HG03196 (cell line): ENCODE results near the gene MCM3AP.
A peak's percentile ranks its signal among the peaks of the same experiment; 100 is the strongest.
"Not testable (repeated sequence)": the region's sequence is repeated elsewhere in the genome, so short reads cannot be mapped to it uniquely, and the experiment has no call there.

Experiments used
- ATAC-seq: cut with Tn5 transposase; IDR thresholded peaks from one replicate; pipeline ENCODE4 v1.9.1; 2021; ENCODE audit not compliant: unreplicated experiment

The MCM3AP gene

DNA sequence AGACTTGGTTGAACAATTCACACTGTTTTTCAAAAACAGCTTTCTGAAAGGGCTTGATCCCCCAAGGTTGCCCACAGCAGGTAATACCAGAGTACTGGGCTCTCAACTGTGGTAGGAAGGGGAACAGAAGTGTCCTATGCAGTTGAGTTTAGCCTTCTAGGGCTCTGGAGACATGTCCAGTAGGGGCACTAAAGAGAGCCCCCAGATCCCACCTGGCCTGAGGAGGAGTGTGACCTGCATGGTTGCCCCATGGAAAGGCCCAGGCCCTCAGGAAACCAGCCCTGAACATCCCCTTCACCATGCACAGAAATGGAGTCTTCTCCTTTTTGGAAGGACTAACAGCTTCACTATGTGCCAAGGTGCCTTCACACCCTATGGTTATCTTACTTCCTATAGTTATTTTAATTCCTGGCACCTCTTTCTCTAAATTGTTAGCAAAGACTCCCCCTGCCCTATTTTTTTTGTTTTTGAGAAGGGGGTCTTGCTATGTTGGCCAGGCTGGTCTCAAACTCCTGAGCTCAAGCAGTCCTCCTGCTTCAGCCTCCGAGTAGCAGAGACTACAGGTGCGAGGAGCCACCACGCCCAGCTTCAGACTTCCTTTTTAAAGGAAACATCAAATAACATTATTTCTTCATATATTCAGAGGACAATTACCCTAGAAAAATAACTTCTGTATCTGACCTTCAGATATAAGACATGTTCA, 40.0 kb downstream of the MCM3AP start:
- no peak for ATAC-seq

DNA sequence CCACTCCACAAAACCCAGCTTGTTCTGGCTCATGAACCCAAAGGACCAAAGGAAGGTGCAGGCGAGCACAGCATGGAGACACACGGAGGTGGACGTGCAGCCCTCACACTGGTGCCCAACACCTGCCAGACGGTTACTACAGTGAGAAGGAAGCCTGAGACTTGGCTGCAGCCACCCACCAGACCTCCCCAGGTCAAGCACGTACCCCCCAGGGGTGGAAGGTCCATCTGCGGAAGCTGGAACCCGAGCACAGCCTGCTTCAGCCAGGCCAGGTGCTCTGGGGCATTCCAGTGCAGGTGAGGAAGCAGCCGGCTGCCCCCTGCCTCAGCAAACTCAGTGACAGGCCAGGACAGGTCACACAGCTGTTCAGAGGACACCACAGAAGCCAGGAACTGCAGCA, 40.8 kb downstream of the MCM3AP start:
- ATAC-seq, result no peak

DNA sequence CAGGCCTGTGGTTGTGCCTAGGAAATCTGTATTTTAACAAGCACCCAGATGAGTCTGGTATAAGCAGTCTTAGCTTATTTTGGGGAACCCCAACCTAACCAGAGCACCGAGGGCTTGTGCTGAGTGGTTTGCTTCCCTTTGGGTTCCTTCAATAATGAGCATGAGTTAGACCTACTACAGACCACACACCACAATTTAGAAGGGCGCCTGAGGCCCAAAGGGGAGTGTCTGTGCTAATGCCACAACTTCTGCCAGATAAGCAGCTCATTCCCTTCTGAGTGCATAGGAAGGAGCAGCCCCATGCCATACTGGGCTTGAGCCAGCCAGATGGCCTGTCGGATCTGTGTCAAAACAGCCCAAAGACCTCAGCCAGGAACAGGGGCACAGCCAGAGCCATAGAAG, 41.5 kb downstream of the MCM3AP start:
- ATAC-seq, result no peak

DNA sequence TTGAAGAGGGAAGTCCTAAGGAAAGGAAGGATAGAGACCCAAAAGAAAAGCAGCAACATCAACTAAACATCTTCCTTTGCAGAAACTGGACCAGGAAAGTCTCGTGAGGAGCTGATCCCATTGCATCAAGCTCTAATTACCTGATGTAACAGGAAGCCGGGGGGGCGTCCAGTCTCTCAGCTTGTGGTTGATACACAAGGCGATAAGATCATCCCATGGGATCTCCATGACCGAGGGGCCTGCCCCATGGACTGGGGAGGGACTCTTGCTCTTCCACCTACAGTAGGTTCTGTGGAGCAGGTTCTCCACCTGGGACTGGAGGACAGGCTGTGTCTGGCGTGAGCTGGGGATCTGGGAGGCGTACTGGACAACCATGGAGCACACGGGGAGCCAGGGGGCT, 42.1 kb downstream of the MCM3AP start:
- ATAC-seq, result no peak

DNA sequence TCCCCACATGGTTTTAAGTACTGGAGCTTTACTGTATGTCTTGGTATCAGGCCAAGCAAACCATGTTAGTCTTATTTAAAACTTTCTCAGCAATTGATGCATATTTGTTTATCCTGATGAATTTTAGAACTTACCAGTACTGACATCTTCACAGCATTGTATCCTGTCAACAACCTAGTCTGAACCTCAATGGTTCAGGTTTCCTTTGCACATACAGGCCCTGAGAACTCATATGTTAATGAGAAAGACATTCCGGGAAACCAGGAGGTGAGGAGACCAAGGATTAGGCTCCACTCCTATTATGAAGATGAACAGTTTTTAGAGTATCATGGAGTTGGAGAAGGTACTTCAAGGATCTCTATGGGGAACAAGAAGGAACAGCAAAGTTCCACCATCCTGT, 43.8 kb downstream of the MCM3AP start:
- not testable (repeated sequence) for ATAC-seq

DNA sequence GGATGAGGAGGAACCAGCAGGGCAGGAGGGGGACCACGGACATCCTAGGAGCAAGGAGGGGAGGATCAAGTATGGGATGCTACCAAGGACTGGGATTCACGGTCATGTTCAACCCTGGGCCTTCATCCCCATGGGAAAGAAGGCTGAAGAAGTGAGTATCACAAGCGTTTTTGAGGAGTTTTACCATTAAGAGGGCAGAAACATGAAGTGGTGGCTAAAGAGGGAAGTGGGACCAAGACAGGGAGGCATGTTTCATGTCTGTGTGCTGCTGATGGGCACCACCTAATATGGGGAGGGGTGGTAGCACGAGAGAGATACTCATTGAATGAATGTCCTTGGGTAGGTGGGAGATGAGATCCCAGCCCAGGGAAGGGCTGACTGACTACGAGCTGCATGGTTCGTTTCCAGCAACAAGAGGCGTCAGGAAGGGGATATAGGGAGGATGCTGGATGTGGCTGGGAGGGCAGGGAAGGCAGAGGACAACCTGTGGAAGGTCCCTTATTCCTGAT, 45.5 kb downstream of the MCM3AP start:
- ATAC-seq, result no peak

DNA sequence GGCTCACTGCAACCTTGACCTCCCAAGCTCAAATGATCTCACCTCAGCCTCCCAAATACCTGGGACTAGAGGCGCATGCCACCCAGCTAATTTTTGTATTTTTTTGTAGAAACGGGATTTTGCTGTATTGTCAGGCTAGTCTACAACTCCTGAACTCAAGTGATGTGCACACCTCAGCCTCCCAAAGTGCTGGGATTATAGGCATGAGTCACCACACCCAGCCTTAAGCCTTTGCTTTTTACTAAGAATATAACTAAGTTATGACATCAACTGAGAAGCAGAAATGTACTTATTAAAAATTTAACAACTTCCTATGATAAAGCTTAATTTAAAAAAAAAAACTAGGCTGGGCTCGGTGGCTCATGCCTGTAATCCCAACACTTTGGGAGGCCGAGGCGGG, 47.9 kb downstream of the MCM3AP start:
- ATAC-seq, result no peak

DNA sequence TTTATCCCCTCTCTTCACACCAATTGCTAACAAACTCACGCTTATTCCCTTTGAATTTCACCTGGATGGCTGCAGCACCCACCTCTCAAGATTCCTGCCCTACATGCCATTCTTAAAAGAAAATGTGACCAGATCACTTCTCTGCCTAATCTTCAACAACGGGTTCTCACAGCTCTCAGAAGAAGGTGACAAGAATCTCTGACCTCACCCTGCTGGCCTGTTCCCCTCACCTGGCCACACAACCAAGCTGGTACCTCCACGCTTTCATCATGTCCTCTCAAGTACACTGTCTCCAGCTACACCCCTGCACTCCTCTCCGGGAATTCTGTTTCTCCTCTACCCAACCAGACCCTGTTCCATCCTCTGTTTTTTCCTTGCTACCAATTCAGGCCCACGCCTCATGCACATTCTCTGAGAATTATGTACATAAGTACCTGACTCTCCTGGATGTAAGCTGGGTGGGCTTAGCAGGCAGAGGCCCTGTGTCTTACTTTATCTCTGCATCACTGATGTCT, 50.9 kb downstream of the MCM3AP start:
- no peak for ATAC-seq

DNA sequence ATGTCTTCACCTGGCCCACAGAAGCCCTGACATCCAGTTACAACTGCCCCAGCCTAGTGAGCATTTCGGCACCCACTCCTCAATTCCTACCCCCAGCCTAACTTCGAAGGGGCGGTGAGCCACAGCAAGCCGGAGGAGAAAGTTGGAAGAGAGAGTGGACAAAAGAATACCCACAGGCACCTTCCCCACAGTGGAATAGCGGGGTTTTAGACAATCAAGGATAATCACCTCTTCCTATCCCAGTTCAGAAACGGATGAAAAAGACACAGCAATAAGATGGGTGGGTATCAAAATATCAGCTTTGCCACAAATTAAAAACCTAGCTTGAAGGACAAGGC, 55.5 kb downstream of the MCM3AP start:
- no peak for ATAC-seq

DNA sequence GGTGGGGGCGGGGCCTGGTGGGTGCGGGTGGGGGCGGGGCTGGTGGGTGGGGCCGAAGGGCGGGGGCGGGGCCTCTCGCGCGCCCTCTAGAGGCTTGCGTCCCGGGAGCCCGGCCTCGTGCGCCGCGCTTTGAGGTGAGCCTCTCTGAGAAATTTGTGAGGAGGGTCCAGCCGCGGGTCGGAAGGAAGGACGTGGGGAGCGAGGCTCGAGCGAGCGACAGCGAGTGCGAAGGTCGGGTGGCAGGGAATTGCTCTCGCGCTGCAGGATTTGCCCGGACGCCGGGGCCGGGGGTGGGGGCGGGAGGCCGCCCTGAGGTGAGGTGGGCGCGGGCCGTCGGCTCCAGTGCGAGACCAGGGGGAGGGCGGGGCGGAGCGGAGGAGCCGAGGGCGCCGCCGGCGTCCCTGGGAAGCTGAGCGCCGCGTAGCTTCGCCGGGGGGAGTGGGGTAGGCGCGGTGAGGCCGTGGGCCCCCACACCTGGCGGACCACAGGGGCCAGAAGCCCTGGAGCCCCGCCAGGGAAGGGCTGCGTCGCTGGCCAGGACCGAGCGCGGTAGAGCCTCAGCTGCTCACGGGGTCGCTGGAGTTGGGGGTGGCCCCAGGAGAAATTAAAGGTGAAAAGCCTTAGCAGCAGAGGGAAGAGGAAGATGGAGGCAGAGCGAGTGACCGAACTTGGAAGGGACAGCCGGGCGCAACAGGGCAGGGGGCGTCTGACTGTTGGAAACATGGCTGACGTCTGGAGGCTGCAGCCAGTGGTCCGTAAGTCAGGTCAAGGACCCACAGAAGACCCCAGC, 56.1 kb downstream of the MCM3AP start:
- ATAC-seq, result peak; percentile 23

DNA sequence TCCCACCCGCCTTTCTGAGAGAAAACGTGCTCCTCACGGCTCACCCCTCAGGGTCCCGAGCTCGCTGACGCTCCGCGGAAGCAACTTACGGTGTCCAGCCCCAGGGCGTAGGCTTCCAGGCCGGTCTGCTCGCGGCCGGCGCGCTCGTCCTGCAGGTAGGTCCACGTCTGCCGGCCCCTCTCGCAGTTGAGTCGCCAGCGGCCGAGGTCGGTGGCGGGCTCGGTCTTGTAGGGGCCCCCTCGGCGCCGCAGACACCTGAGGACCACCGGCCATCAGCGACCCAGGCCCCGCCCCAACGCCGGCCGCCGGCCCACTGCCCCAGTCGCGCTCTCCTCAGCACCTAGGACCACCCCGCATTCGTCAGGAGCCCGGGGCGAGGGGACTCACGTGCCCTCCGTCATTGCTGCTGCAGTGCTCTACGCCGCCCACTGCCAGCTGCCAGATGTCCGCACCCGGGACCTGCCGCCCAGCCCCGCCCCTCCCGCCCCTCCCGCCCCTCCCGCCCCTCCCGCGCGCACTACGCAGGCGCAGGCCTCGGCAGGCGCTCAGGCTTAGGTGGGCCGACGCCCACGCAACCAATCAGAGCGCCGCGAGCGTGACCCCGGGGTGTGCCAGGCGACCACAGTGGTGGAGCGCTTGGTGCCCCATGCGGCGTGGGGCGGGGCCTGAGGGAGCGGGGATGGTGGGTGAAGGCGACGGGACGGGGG, 56.9 kb downstream of the MCM3AP start, which contains the start of gene LSS:
Gene LSS, minus strand, starts transcription at position 430 of the 707 bp plus-strand sequence. Its CDS starts 29 bp downstream, at position 401.
- ATAC-seq, result peak; percentile 73

DNA sequence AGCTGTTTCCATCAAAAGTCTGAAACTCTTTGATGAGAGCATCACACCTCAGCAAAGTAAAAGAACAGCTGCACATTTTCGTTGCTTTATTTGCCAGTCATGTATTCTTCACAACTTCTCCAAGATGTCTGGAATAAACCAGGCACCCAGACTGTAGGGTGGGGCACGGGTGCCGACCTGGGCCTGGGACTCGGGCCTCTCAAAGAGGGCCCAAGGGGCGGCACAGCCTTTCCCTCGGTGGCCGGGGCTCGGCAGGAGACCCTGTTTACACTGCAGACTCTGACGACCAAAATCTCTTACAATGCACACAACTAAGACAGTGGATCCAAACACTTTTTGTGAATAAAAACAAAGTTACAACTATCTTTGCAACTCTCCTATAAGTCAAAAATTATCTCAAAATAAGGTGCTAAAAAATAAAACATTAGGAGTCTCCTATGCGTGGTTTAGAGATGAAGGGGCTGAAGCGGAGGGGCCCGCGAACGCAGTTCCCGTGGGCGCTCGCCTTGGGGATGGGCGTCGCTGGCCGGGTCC, 57.5 kb downstream of the MCM3AP start:
- ATAC-seq, result no peak

DNA sequence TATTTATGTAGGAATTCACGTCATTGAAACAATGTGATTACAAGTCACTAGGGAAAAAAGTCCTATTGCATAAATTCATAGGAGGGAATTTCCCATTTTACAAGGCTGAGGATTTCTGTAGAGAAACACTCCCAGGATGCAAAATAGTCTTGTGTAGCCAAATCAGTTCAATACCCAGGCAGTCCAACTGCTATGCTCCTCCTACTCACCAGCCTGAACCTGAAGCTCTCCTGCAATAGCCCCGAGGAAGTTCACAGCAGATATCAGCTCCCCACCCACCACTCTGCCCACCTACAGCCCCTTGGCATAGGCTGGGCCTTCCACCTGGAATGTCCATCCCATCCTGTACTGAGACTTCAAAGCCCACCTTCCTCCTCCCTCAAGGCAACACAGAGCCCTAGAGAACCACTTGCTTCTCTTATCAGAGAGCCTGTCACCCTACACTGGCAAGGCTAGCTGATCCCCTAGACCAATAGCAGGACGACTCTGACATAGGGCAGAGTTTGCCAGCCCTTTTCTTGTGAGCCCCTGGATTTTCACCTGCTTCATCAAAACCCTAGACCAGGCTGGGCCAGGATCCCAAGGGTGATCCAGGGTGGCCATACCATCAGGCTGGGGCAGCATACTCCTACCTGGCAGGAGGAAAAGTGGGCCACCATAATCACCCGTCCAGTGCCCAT, 58.4 kb downstream of the MCM3AP start:
- ATAC-seq, result no peak

DNA sequence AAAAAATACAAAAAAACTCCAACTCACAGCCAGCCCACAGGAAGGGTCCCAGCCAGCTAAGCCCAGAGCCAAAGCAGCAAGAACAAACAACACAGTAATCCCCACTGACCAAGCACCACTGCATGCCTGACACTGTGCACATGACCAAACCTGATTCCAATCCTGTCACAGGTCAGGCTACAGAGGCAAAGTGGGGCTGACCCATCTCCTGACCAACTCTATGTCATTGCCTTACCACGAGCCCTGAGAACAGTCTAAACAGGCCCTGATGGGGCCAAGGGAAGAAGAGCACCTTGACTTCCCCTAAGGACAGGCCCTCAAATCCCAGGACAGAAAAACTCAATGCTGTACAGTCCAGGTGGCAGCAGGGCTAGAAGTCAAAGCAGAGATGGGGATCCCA, 59.3 kb downstream of the MCM3AP start:
- ATAC-seq, result no peak

DNA sequence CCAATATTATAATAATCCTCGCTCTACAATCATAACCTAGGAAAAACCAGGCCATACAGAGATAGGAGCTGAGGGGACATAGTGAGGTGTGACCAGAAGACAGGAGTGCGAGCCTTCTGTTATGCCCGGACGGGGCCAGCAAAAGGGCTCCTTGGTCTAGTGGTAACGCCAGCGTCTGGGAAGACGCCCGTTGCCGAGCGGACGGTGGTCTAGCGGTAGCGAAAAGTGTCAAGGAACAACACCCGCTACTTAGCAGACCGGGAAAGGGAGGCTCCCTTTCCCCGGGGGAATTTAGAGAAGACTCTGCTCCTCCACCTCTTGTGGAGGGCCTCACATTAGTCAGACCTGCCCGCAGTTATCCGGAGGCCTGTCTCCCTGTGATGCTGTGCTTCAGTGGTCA, 61.8 kb downstream of the MCM3AP start:
- not testable (repeated sequence) for ATAC-seq

DNA sequence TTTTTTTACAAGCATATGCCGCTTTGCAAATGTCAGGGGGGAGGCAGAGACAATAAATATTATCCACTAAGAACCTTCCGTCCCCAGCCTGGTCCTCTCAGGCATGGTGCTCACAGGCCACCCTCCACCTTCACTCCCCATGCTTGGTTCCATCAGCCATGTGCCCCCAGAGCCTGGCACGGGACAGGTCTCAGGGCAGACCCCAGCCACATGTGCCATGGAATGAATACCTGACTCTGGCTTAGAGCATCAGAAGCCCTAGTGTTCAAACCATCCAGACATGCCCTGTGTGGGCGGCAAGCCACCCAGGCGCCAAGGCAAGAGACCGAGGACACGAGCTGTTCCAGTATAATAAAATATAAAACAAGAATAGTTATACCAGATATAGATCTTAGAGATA, 62.2 kb downstream of the MCM3AP start:
- ATAC-seq, result no peak

DNA sequence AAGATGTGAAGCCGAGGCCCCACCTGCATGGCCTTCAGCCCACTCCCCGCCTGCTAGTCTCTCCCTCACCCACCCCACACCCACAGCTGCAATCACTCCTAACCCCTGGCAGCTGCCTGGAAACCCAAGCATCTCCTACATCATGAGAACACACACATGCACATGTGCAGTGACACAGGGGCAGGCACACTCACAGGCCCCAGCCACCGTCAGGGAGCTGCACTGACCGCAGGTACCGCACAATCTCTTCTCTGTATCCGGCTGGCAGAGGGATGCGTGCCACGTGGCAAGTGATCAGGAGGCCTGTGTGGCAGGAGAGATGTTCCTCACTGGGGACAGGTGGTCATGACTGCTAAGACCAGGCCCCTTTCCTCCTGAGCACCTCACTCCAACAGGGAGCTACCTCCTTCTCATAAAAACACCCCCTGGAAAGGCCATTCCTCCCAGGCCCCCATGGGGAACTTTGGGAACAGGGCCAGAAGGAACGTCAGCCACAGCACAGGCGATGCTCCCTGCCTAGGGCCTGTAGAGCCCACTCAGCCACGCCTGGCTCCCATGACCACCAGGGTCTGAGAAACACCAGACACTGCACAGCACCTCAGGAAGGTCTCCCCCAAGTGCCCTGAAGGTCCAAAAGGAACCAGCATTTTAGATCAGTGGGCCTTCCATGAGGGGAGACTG, 62.8 kb downstream of the MCM3AP start:
- no peak for ATAC-seq

DNA sequence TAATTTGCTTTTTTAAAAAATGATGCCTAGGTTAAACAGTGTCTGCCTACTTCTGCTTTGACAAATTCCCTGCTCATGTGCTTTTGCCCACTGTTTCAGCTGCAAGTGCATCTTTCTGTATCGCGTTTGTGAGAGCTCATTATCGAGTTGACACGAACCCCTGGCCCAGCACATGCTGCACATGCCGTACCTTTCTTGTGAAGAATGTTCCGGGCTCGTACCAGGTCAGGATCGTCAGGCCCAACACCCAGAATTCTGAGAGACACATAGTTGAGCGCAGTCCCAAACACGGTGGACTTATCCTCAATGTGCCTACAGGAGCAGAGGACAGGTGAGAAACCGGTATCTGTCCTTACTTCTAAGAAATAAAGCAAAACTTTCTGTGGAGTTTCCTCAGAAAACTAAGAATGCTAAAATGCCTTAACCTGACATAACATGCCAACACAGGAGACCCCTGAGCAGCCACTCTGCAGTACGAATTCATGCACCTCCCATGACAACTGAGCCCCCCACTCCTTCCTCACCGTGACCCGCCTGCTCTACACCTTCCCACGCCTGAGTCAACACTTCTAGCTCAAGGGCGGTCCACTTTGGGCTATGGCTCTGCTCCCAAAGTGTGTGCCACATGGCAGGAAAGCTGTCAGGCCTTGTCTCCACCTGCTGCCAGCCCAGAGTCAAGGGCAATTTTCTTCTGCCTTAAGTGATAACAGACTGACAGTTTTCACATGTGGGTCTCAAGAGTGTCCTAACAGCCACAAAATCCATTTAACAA, 63.6 kb downstream of the MCM3AP start:
- ATAC-seq, result no peak

DNA sequence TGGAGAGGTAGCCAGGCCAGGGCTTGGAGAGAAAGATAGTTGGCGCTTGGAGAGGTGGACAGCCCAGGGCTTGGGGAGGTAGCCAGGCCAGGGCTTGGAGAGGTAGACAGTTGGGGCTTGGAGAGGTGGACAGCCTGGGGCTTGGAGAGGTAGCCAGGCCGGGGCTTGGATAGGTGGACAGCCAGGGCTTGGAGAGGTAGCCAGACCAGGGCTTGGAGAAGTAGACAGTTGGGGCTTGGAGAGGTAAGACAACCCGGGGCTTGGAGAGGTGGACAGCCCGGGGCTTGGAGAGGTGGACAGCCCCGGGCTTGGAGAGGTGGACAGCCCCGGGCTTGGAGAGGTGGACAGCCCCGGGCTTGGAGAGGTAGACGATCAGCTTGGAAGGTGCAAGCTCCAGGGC, 64.6 kb downstream of the MCM3AP start:
- no peak for ATAC-seq
